Loucy (cell line): Measurements from ENCODE around the gene CAMK1D.

ENCODE experiments used
- CTCF ChIP-seq: fragments of 200-600 bp; sonication (generic); conservative IDR thresholded peaks from 2 replicates; pipeline ENCODE4 v1.5.1; 2014; ENCODE audit warnings: mild to moderate bottlenecking, antibody characterized with exemption, low read length
- EZH2phosphoT487 ChIP-seq: fragments of 200-600 bp; IDR thresholded peaks from 2 replicates; pipeline ENCODE4 v1.6.1; 2018; ENCODE audit warnings: antibody characterized with exemption, mild to moderate bottlenecking, moderate library complexity, borderline replicate concordance

- no peak for TF ChIP-seq CTCF
- no peak for TF ChIP-seq EZH2phosphoT487
Observed at GRCh38 chr10:12657489-12657888, 308.1 kb downstream of the CAMK1D start.
